B cell (primary cell): ENCODE data around the gene MYH13. TPM values are rescaled to one million over a fixed set of nuclear protein-coding genes. Genes with fewer than 3 reads are reported as not detected.

Source experiments
- ATAC-seq: fragments of 200-7000 bp; cut with Tn5 transposase; one replicate; pipeline ENCODE4 v1.10.0; 2021; ENCODE audit warnings: low read depth, mild to moderate bottlenecking, moderate number of reproducible peaks, moderate library complexity
- CTCF ChIA-PET: fragments of 350-600 bp; sonication (Branson Sonifier 250); formaldehyde crosslinking; loops from one replicate; lab custom pipeline; 2021; ENCODE audit warnings: antibody characterized with exemption, inconsistent platforms; lab: Charles Lee
- POLR2A ChIA-PET: fragments of 350-600 bp; sonication (Branson Sonifier 250); formaldehyde crosslinking; loops from one replicate; lab custom pipeline; 2021; ENCODE audit warnings: antibody characterized with exemption; lab: Charles Lee
- DNase-seq: peaks from one replicate; pipeline ENCODE4 v3.0.0; 2013
- H2AFZ ChIP-seq: 2 replicates; pipeline ENCODE4 v1.6.1; 2012; ENCODE audit warnings: mild to moderate bottlenecking, low read depth, low read length; ENCODE audit not compliant: insufficient read depth, poor library complexity, severe bottlenecking
- H3K27ac ChIP-seq, 2 donors: 1 replicate in 1 of 2; 2 replicates in 1 of 2; pipeline ENCODE4 v1.5.1; 2012 to 2013; ENCODE audit warnings: low read length in 2 of 2, mild to moderate bottlenecking in 2 of 2, moderate library complexity in 1 of 2
- H3K27me3 ChIP-seq, 4 experiments: fragments of 200-600 bp in 1 of 4; sonication (generic) in 1 of 4; replicated peaks in 1 of 4; 1 replicate in 2 of 4; 2 replicates in 2 of 4; pipeline versions ENCODE4 v1.6.1 to v1.7.0; 2013 to 2016; ENCODE audit warnings: low read length in 3 of 4, mild to moderate bottlenecking in 2 of 4, mixed read lengths in 1 of 4, moderate library complexity in 1 of 4; ENCODE audit not compliant: insufficient read depth in 4 of 4, control insufficient read depth in 3 of 4; ENCODE audit errors: control extremely low read depth in 1 of 4
- H3K36me3 ChIP-seq, 2 experiments: replicated peaks in 1 of 2; 1 replicate in 1 of 2; 2 replicates in 1 of 2; pipeline versions ENCODE4 v1.6.1 to v1.7.1; 2013; ENCODE audit warnings: low read length in 1 of 2; ENCODE audit not compliant: insufficient read depth in 2 of 2, control insufficient read depth in 1 of 2; ENCODE audit errors: control extremely low read depth in 1 of 2, extremely low read depth in 1 of 2
- H3K4me1 ChIP-seq, 2 donors: fragments of 200-600 bp in 1 of 2; sonication (generic) in 1 of 2; 1 replicate in 1 of 2; 2 replicates in 1 of 2; pipeline versions ENCODE4 v1.5.1 to v1.6.1; 2013 to 2017; ENCODE audit warnings: low read length in 2 of 2; ENCODE audit not compliant: control insufficient read depth in 2 of 2, insufficient read depth in 2 of 2
- H3K4me2 ChIP-seq: replicated peaks from 2 replicates; pipeline ENCODE3; 2012; ENCODE audit warnings: mild to moderate bottlenecking, low read depth, low read length; ENCODE audit not compliant: poor library complexity, severe bottlenecking
- H3K4me3 ChIP-seq, 5 experiments: fragments of 200-600 bp in 1 of 5; sonication (generic) in 1 of 5; 1 replicate in 3 of 5; 2 replicates in 2 of 5; pipeline versions ENCODE4 v1.5.1 to v1.7.0; 2011 to 2016; ENCODE audit warnings: low read length in 4 of 5, mild to moderate bottlenecking in 4 of 5, low read depth in 2 of 5, control low read depth in 1 of 5, moderate library complexity in 1 of 5; ENCODE audit not compliant: insufficient read depth in 1 of 5; ENCODE audit errors: control extremely low read depth in 1 of 5, extremely low read depth in 1 of 5
- H3K79me2 ChIP-seq: fragments of 200-600 bp; sonication (generic); one replicate; pipeline ENCODE4 v1.6.0; 2016; ENCODE audit warnings: low read length; ENCODE audit not compliant: control insufficient read depth, insufficient read depth
- H3K9ac ChIP-seq: fragments of 200-600 bp; sonication (generic); 2 replicates; pipeline ENCODE4 v1.6.1; 2017; ENCODE audit warnings: mild to moderate bottlenecking, low read length, moderate library complexity
- H3K9me3 ChIP-seq, 3 donors: one replicate each; pipeline versions ENCODE4 v1.6.1 to v1.7.1; 2013; ENCODE audit warnings: low read length in 2 of 3; ENCODE audit not compliant: control insufficient read depth in 2 of 3, insufficient read depth in 1 of 3; ENCODE audit errors: control extremely low read depth in 1 of 3
- H4K20me1 ChIP-seq: 2 replicates; pipeline ENCODE4 v1.6.0; 2012; ENCODE audit warnings: mild to moderate bottlenecking, low read length; ENCODE audit not compliant: insufficient read depth, control insufficient read depth, poor library complexity, severe bottlenecking
- H3K27ac Mint-ChIP-seq: one replicate; pipeline ENCODE4 v1.8.0; 2021; ENCODE audit warnings: mixed read lengths
- H3K27me3 Mint-ChIP-seq: one replicate; pipeline ENCODE4 v1.8.0; 2021; ENCODE audit warnings: mixed read lengths
- H3K4me1 Mint-ChIP-seq: one replicate; pipeline ENCODE4 v1.8.0; 2021; ENCODE audit warnings: mixed read lengths
- H3K4me3 Mint-ChIP-seq: one replicate; pipeline ENCODE4 v1.8.0; 2021; ENCODE audit warnings: mixed read lengths
- H3K9me3 Mint-ChIP-seq: one replicate; pipeline ENCODE4 v1.8.0; 2022; ENCODE audit warnings: mixed read lengths; ENCODE audit not compliant: insufficient read depth
- EZH2 ChIP-seq: IDR thresholded peaks from 2 replicates; pipeline ENCODE4 v1.6.1; 2012; ENCODE audit warnings: borderline replicate concordance, low read depth, mild to moderate bottlenecking, moderate library complexity, low read length; ENCODE audit not compliant: insufficient read depth, poor library complexity, severe bottlenecking
- WGBS: methylation state at CpG from one replicate; pipeline ENCODE4 v1.1.5; 2013; ENCODE audit warnings: missing lambda C conversion rate; ENCODE audit not compliant: insufficient coverage; 5-methylcytosine and 5-hydroxymethylcytosine counted together
- intact Hi-C: fragments of 100-400 bp; cut with micrococcal nuclease; formaldehyde crosslinking; loops from one replicate; pipeline ENCODE4 v1.10.0; 2022
- polyA plus RNA-seq: library from polyadenylated mRNA; depleted of rRNA; stranded (reverse); fragments of >200 nt; gene quantifications from 2 replicates; pipeline ENCODE4 v1.2.3, GENCODE V29; 2012
- total RNA-seq, 2 donors: library from RNA; stranded (reverse); fragments of 120-200 nt in 1 of 2; gene quantifications; 1 replicate in 1 of 2; 2 replicates in 1 of 2; pipeline versions ENCODE4 v1.2.3 to v1.2.4, GENCODE V29; 2013 to 2022
- TF ChIP-seq, protein P1 (sequence below): fragments of 200-600 bp; IDR thresholded peaks from one replicate; pipeline ENCODE4 v1.8.0; 2022; ENCODE audit warnings: antibody characterized with exemption, mild to moderate bottlenecking

Gene MYH13
- total and polyA plus RNA-seq, 2 donors (not counting 1 experiment from before 2014, with no cell fraction given) = not detected

DNA sequence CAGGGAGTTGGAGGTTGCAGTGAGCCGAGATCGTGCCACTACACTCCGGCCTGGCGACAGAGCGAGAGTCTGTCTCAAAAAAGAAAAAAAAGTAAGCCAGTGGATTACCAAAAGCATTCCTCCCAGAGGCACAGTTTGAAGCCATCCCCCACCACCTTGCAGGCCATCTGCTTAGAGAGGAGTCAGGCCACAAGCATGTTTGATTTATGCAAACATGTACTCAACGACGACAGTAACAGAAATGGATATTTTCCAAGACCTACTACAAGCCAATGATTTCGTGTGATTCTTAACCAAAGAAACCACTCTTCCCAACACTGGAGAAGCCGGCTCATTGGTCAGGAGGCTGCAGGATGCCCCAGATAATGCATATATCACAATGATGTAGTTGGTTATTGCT lies 34.8 kb downstream of the MYH13 start:
- no peak overlapping the region for H3K4me3 ChIP-seq
- DNase-seq (no peak), ATAC-seq (no peak)
- no peak overlapping the region for H3K4me2 ChIP-seq
- Mint-ChIP-seq H3K4me3 (no peak overlapping the region), H3K27me3 (peaks cover 12% of the 10 kb centered on the region), H3K9me3 (no peaks in the 10 kb centered on the region), H3K4me1 (no peaks in the 10 kb centered on the region), H3K27ac (no peak overlapping the region)
- no peaks in the 10 kb centered on the region for H3K27me3 ChIP-seq
- H3K4me1 ChIP-seq = no peaks in the 10 kb centered on the region
- H3K27ac ChIP-seq = no peak overlapping the region
- H4K20me1 ChIP-seq = no peaks in the 10 kb centered on the region
- H3K79me2 ChIP-seq = no peaks in the 10 kb centered on the region
- ChIA-PET POLR2A (no interaction called here), CTCF (no interaction called here)
- H3K36me3 ChIP-seq = no peaks in the 10 kb centered on the region
- no peaks in the 10 kb centered on the region for H3K9me3 ChIP-seq
- no peak overlapping the region for H3K9ac ChIP-seq
- TF ChIP-seq, protein P1, sequence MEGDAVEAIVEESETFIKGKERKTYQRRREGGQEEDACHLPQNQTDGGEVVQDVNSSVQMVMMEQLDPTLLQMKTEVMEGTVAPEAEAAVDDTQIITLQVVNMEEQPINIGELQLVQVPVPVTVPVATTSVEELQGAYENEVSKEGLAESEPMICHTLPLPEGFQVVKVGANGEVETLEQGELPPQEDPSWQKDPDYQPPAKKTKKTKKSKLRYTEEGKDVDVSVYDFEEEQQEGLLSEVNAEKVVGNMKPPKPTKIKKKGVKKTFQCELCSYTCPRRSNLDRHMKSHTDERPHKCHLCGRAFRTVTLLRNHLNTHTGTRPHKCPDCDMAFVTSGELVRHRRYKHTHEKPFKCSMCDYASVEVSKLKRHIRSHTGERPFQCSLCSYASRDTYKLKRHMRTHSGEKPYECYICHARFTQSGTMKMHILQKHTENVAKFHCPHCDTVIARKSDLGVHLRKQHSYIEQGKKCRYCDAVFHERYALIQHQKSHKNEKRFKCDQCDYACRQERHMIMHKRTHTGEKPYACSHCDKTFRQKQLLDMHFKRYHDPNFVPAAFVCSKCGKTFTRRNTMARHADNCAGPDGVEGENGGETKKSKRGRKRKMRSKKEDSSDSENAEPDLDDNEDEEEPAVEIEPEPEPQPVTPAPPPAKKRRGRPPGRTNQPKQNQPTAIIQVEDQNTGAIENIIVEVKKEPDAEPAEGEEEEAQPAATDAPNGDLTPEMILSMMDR = no peak
- TF ChIP-seq EZH2 = no peak
- no peak overlapping the region for H2AFZ ChIP-seq
- WGBS = 83% methylated on average over 7 of the region's 9 CpGs
- intact Hi-C loops = no loop called here

DNA sequence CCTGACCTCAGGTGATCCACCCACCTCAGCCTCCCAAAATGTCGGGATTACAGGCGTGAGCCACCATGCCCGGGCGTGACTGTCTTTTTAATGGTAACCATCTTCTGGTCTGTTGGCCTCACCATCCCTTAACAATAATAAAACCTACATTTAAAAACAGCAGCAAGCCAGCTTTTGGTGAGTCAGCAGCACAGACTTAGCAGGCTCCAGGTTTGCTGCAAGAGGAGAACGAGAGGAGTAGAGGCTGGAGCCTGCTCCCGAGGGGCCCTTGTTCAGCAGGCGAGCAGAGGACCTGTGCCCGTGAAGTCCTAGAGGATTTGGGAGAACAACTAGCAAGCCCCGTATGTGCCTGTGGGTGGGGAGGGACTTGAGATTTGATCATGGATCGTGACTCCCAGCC lies 35.7 kb downstream of the MYH13 start:
- peaks cover 7% of the 10 kb centered on the region for H3K27me3 Mint-ChIP-seq
- WGBS = 65% methylated on average over 9 of the region's 10 CpGs

More for the DNA sequence above, 35.7 kb downstream of the MYH13 start:
- intact Hi-C loops = no loop called here
- DNase-seq (no peak), ATAC-seq (no peak)
- no peak overlapping the region for H3K27ac ChIP-seq
- H3K4me1 Mint-ChIP-seq = no peaks in the 10 kb centered on the region
- H3K9ac ChIP-seq = no peak overlapping the region
- H4K20me1 ChIP-seq = no peaks in the 10 kb centered on the region
- CTCF ChIA-PET = no interaction called here
- no peak overlapping the region for H3K4me2 ChIP-seq
- H3K4me3 ChIP-seq = no peak overlapping the region
- POLR2A ChIA-PET = no interaction called here
- no peak overlapping the region for H2AFZ ChIP-seq
- H3K9me3 Mint-ChIP-seq = no peaks in the 10 kb centered on the region
- no peaks in the 10 kb centered on the region for H3K79me2 ChIP-seq
- no peak overlapping the region for H3K4me3 Mint-ChIP-seq
- TF ChIP-seq EZH2 = no peak
- TF ChIP-seq, protein P1 = no peak
- H3K27me3 ChIP-seq = no peaks in the 10 kb centered on the region
- H3K27ac Mint-ChIP-seq = no peak overlapping the region
- no peaks in the 10 kb centered on the region for H3K36me3 ChIP-seq
- no peaks in the 10 kb centered on the region for H3K9me3 ChIP-seq
- H3K4me1 ChIP-seq = no peaks in the 10 kb centered on the region
